MCF 10A (cell line): ENCODE data around the gene IFRD2. TPM values are rescaled to one million over a fixed set of nuclear protein-coding genes. Genes with fewer than 3 reads are reported as not detected.

Experiments used
- BruUV-seq: library from RNA; stranded (reverse); fragments of 400-500 nt; replicated peaks from 2 replicates; lab custom pipeline; 2021; lab: Mats Ljungman, UMichigan
- CTCF ChIA-PET: fragments of 300-600 bp; sonication (Branson Sonifier 250); formaldehyde crosslinking; extraction: SDS; loops from one replicate; lab custom pipeline; 2021; ENCODE audit warnings: antibody characterized with exemption, inconsistent platforms; lab: Yijun Ruan, JAX
- POLR2A ChIA-PET: fragments of 300-600, 350-650 bp; sonication (Branson Sonifier 250); formaldehyde crosslinking; extraction: SDS; loops from one replicate; lab custom pipeline; 2020; ENCODE audit warnings: antibody characterized with exemption, inconsistent platforms; lab: Yijun Ruan, JAX
- DNase-seq: peaks from one replicate; pipeline ENCODE4 v3.0.0-alpha.2; 2018; ENCODE audit not compliant: unreplicated experiment
- H3K27ac Mint-ChIP-seq: one replicate; pipeline ENCODE4 v1.8.0; 2022; ENCODE audit warnings: mild to moderate bottlenecking, low read depth, mixed read lengths; ENCODE audit not compliant: unreplicated experiment
- H3K27me3 Mint-ChIP-seq: one replicate; pipeline ENCODE4 v1.8.0; 2022; ENCODE audit warnings: mixed read lengths; ENCODE audit not compliant: insufficient read depth, unreplicated experiment
- H3K36me3 Mint-ChIP-seq: one replicate; pipeline ENCODE4 v1.8.0; 2022; ENCODE audit warnings: mild to moderate bottlenecking, moderate library complexity, mixed read lengths; ENCODE audit not compliant: insufficient read depth, unreplicated experiment
- H3K4me1 Mint-ChIP-seq: one replicate; pipeline ENCODE4 v1.8.0; 2022; ENCODE audit warnings: mixed read lengths; ENCODE audit not compliant: insufficient read depth, unreplicated experiment
- H3K4me3 Mint-ChIP-seq: one replicate; pipeline ENCODE4 v1.8.0; 2022; ENCODE audit warnings: mild to moderate bottlenecking, moderate library complexity, mixed read lengths; ENCODE audit not compliant: unreplicated experiment
- H3K9me3 Mint-ChIP-seq: one replicate; pipeline ENCODE4 v1.8.0; 2022; ENCODE audit warnings: mixed read lengths; ENCODE audit not compliant: unreplicated experiment
- intact Hi-C: fragments of 100-400 bp; cut with micrococcal nuclease; formaldehyde crosslinking; loops from 2 replicates; pipeline ENCODE4 v1.14.1; 2022
- total RNA-seq: library from RNA; stranded (reverse); gene quantifications from 2 replicates; pipeline ENCODE4 v1.2.3, GENCODE V29; 2022
- TF ChIP-seq, protein P1 (sequence below): fragments of 200-600 bp; IDR thresholded peaks from one replicate; pipeline ENCODE4 v1.8.0; 2022; ENCODE audit warnings: antibody characterized with exemption, mild to moderate bottlenecking; ENCODE audit not compliant: unreplicated experiment

The IFRD2 gene
- total RNA-seq, 1 experiment from 2014 or later, result 182 TPM

DNA sequence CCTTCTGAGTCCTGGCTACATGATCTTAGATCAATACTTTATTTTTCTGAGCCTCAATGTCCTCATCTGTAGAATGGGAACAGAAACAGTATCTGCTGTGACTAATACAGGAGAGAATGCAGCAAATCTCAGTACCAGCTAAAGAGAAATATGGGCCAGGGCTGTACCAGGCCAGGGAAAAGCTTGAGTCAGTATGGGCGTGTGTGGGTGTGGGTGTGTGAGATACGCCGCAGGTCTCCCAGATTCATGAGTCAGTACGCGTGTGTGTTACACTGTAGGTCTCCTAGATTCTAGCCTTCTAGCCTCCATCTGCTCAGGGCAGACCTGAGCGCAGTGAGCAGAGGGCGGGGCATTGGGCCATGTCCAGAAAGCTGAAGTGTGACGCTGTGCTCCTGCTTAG, 41.0 kb downstream of the IFRD2 start:
- TF ChIP-seq, protein P1, sequence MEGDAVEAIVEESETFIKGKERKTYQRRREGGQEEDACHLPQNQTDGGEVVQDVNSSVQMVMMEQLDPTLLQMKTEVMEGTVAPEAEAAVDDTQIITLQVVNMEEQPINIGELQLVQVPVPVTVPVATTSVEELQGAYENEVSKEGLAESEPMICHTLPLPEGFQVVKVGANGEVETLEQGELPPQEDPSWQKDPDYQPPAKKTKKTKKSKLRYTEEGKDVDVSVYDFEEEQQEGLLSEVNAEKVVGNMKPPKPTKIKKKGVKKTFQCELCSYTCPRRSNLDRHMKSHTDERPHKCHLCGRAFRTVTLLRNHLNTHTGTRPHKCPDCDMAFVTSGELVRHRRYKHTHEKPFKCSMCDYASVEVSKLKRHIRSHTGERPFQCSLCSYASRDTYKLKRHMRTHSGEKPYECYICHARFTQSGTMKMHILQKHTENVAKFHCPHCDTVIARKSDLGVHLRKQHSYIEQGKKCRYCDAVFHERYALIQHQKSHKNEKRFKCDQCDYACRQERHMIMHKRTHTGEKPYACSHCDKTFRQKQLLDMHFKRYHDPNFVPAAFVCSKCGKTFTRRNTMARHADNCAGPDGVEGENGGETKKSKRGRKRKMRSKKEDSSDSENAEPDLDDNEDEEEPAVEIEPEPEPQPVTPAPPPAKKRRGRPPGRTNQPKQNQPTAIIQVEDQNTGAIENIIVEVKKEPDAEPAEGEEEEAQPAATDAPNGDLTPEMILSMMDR, result no peak
- CTCF ChIA-PET, result interaction anchor here (0.7 to 1.2 kb wide), 4 partner anchors 10 to 20 kb away, joined by 3 to 4 read pairs (median 4); no protein-coding TSS in a partner anchor
- BruUV-seq, result no TSS peak
- peaks cover 21% of the 10 kb centered on the region for H3K36me3 Mint-ChIP-seq
- intact Hi-C loops, result loop anchor here (1.0 kb wide), 1 partner anchor 24 kb away; no protein-coding TSS in a partner anchor
- peak; percentile 96 for DNase-seq
- POLR2A ChIA-PET, result interaction anchor here (0.7 to 2.0 kb wide), 6 partner anchors 9 to 136 kb away, joined by 3 to 25 read pairs (median 4); partner anchors contain the start of genes GNAI2 and TUSC2
- H3K4me1 Mint-ChIP-seq, result peaks cover 42% of the 10 kb centered on the region
- no peaks in the 10 kb centered on the region for H3K9me3 Mint-ChIP-seq
- peak overlapping the region; percentile 23 for H3K4me3 Mint-ChIP-seq
- H3K27ac Mint-ChIP-seq, result peak overlapping the region; percentile 92
- no peaks in the 10 kb centered on the region for H3K27me3 Mint-ChIP-seq

DNA sequence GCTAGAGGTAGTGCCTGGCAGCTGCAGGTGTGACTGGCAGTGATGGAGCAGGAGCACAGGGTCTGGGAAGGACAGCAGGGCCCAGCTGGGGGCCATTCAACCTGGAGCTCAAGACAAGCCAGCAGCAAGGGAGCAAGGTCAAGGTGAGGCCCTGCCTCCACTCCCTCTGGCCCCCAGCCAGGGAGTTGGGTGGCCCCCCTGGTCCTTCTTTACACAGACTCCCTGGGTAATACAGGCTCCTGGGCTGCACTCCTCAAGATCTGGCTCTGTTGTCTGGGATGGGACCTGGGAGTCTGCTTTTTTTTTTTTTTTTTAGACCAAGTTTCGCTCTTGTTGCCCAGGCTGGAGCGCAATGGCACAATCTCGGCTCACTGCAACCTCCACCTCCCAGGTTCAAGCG, 41.7 kb downstream of the IFRD2 start:
- Mint-ChIP-seq H3K27ac (peak overlapping the region; percentile 73), H3K27me3 (no peaks in the 10 kb centered on the region), H3K9me3 (no peaks in the 10 kb centered on the region), H3K4me1 (peaks cover 49% of the 10 kb centered on the region), H3K4me3 (no peak overlapping the region), H3K36me3 (peaks cover 21% of the 10 kb centered on the region)
- POLR2A ChIA-PET, result interaction anchor here (0.9 to 4.6 kb wide), 7 partner anchors 9 to 78 kb away, joined by 3 to 102 read pairs (median 4); partner anchors contain the start of genes GNAI2 and TUSC2
- CTCF ChIA-PET, result interaction anchor here (0.6 to 5.8 kb wide), 5 partner anchors 9 to 1751 kb away, joined by 3 to 107 read pairs (median 4); no protein-coding TSS in a partner anchor
- intact Hi-C loops, result no loop called here
- no TSS peak for BruUV-seq
- TF ChIP-seq, protein P1, result no peak
- DNase-seq, result no peak

DNA sequence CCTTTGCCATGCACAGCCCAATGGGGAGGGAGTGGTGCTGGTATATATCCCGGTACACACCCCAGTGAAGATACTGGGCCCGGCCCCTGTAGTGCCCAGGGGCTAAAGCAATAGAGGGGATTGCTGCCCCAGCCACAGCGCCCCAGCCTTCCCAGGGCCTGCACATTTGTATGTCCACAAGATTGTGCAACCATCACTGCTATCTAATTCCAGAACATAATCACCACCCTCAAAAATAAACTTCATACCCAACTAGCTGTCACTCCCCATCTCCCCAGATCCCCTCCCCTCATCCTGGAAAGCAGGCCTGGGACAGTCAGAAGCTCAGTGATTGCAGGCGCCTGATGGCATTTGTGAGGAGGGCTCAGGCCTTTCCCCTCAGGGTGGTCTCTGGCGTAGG, 42.8 kb downstream of the IFRD2 start:
- ChIA-PET POLR2A (interaction anchor here (0.9 to 4.6 kb wide), 3 partner anchors 11 to 20 kb away, joined by 3 to 102 read pairs (median 4); partner anchors contain the start of gene GNAI2), CTCF (interaction anchor here (0.9 to 5.8 kb wide), 5 partner anchors 9 to 75 kb away, joined by 3 to 107 read pairs (median 7); no protein-coding TSS in a partner anchor)
- Mint-ChIP-seq H3K27ac (peak overlapping the region; percentile 91), H3K27me3 (no peaks in the 10 kb centered on the region), H3K4me1 (peaks cover 51% of the 10 kb centered on the region), H3K36me3 (peaks cover 21% of the 10 kb centered on the region), H3K9me3 (no peaks in the 10 kb centered on the region), H3K4me3 (no peak overlapping the region)
- DNase-seq, result no peak
- intact Hi-C loops, result no loop called here
- BruUV-seq, result no TSS peak
- TF ChIP-seq, protein P1, result no peak

DNA sequence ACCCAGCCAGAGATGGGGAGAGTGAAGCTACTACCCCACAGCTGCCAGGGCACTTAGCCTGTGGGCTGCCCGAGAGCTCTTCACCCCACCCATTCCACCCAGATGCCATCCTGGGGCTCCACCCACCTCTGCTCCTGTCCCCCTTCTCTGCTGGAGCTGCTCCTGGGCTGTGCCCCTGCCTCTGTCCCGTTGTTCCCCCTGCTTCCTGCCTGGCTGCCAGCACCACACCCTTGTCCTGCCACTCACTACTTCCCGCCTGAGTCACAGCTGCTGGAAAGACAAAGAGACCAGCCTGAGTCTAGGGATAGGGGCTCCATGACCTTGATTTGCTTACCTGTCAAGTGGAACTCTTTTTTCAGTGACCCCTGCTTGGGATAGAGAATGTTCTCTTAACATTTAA, 43.8 kb downstream of the IFRD2 start:
- peak; percentile 58 for DNase-seq
- peak overlapping the region; percentile 91 for H3K27ac Mint-ChIP-seq
- H3K9me3 Mint-ChIP-seq, result no peaks in the 10 kb centered on the region
- no peaks in the 10 kb centered on the region for H3K27me3 Mint-ChIP-seq
- POLR2A ChIA-PET, result interaction anchor here (0.6 to 4.6 kb wide), 6 partner anchors 8 to 102 kb away, joined by 3 to 102 read pairs (median 4); partner anchors contain the start of genes CYB561D2, GNAI2 and NPRL2
- peaks cover 21% of the 10 kb centered on the region for H3K36me3 Mint-ChIP-seq
- intact Hi-C loops, result no loop called here
- peak overlapping the region; percentile 31 for H3K4me3 Mint-ChIP-seq
- CTCF ChIA-PET, result interaction anchor here (0.6 to 5.8 kb wide), 5 partner anchors 11 to 114 kb away, joined by 3 to 107 read pairs (median 7); no protein-coding TSS in a partner anchor
- TF ChIP-seq, protein P1, result no peak
- no TSS peak for BruUV-seq
- H3K4me1 Mint-ChIP-seq, result peaks cover 51% of the 10 kb centered on the region
